H1 (cell line): ENCODE data around the gene FCN3. TPM values are rescaled to one million over a fixed set of nuclear protein-coding genes. Genes with fewer than 3 reads are reported as not detected.

Experiments used
- CHD1 ChIP-seq: IDR thresholded peaks from 2 replicates; pipeline ENCODE4 v1.6.1; 2012; ENCODE audit warnings: low read depth, low read length, improper control_type of control experiment
- RBBP5 ChIP-seq: IDR thresholded peaks from 2 replicates; pipeline ENCODE4 v1.7.1; 2012; ENCODE audit warnings: low read depth, mild to moderate bottlenecking, inconsistent platforms, low read length, moderate library complexity, borderline replicate concordance
- SP4 ChIP-seq: IDR thresholded peaks from 2 replicates; pipeline ENCODE4 v1.6.1; 2012; ENCODE audit warnings: low read length, inconsistent platforms
- TBP ChIP-seq: IDR thresholded peaks from 2 replicates; pipeline ENCODE4 v1.6.1; 2011; ENCODE audit warnings: low read depth, low read length, improper control_type of control experiment
- polyA plus RNA-seq, 7 experiments: library from polyadenylated mRNA; depleted of rRNA in 3 of 7; stranded (reverse) in 5 of 7; unstranded in 2 of 7; fragments of >200 nt in 5 of 7; fragments of 200-250 nt in 2 of 7; gene quantifications; 1 replicate in 5 of 7; 2 replicates in 1 of 7; 4 replicates in 1 of 7; pipeline versions ENCODE4 v1.2.1 to v1.2.3, GENCODE V29; 2011 to 2013; ENCODE audit warnings: missing spikeins in 2 of 7, mixed read lengths in 2 of 7
- total RNA-seq: library from RNA; stranded (reverse); fragmentation: NEBNext Ultra II Directional; extraction: Animal tissue kit (Norgen Biotek cat#: 25700); gene quantifications from 2 replicates; pipeline ENCODE4 v1.2.1, GENCODE V29; 2021

FCN3 gene
- total and polyA plus RNA-seq, 2 of the 8 experiments (the other 6 are each of a cell fraction or from before 2014, with no cell fraction given), result 0.30 to 0.57 TPM

DNA sequence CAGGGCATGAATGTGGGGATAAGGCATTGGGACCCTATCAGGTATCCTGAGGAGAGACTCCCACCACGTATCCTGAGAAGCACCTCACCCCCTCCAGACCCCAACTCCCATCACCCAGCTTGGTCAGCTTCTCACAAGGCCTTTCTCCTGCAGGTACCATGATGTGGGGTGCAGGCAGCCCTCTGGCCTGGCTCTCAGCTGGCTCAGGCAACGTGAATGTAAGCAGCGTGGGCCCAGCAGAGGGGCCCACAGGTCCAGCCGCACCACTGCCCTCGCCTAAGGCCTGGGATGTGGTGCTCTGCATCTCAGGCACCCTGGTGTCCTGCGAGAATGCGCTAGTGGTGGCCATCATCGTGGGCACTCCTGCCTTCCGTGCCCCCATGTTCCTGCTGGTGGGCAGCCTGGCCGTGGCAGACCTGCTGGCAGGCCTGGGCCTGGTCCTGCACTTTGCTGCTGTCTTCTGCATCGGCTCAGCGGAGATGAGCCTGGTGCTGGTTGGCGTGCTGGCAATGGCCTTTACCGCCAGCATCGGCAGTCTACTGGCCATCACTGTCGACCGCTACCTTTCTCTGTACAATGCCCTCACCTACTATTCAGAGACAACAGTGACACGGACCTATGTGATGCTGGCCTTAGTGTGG, 19.1 kb upstream of the FCN3 start (continued):
- TF ChIP-seq CHD1, result no peak
- TF ChIP-seq RBBP5, result no peak
- TF ChIP-seq TBP, result no peak
- TF ChIP-seq SP4, result no peak
